Measurements from ENCODE around the gene CTDP1. TPM values are rescaled to one million over a fixed set of nuclear protein-coding genes. Genes with fewer than 3 reads are reported as not detected.
"Not testable (repeated sequence)": the region's sequence is repeated elsewhere in the genome, so short reads cannot be mapped to it uniquely, and the experiment has no call there.

CTDP1 gene
- total and polyA plus RNA-seq, 2 donors, result 10.1 to 16.0 TPM

DNA sequence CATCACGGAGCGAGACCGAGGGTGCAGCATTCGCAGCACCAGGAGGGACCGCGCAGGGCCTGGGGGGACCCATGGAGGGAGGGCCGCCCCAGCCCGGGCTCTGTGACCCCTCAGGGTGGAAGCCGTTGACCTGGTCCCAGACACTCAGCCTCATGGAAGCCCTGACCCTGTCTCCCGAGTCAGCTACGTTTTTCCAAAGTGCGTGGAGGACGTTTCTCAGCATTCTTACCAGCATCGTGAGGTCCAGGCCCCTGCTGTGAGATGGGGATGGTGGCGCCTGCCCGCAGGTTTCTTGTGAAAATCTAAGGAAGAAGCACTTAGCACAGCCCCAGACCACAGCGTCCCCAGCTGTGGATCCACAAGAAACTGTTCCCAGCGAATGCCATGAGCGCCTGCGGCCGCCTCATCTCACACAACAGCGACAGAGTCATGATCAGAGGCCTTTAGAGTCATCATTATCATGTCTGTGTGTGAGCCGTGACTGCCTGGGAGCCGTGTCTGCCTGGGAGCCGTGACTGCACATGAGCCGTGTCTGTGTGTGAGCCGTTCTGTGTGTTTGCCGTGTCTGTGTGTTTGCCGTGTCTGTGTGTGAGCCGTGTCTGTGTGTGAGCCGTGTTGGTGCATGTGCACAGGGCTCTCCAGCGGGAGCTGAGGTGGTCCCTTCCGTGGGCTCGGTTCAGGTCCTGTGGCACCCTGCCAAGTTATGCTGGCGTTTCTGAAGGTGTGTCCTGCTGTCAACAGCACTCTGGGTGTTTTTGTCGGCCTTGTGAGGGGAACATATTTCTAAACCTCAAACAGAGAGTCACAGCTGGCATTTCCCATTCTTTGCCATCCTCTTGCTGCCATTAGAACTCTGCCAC is 68.9 kb downstream of the CTDP1 start:
- H3K4me3 ChIP-seq (ENCODE audit: low read depth, low read length), result no peak overlapping the region
- no peaks in the 10 kb centered on the region for H3K4me1 ChIP-seq (ENCODE audit: insufficient read depth)
- H3K36me3 ChIP-seq (ENCODE audit: insufficient read depth), result peaks cover 2% of the 10 kb centered on the region
- no peak for DNase-seq (ENCODE audit: extremely low spot score)
- WGBS, result 90% methylated on average over 36 of the region's 36 CpGs
- H3K27ac ChIP-seq (ENCODE audit: low read depth), result no peak overlapping the region

DNA sequence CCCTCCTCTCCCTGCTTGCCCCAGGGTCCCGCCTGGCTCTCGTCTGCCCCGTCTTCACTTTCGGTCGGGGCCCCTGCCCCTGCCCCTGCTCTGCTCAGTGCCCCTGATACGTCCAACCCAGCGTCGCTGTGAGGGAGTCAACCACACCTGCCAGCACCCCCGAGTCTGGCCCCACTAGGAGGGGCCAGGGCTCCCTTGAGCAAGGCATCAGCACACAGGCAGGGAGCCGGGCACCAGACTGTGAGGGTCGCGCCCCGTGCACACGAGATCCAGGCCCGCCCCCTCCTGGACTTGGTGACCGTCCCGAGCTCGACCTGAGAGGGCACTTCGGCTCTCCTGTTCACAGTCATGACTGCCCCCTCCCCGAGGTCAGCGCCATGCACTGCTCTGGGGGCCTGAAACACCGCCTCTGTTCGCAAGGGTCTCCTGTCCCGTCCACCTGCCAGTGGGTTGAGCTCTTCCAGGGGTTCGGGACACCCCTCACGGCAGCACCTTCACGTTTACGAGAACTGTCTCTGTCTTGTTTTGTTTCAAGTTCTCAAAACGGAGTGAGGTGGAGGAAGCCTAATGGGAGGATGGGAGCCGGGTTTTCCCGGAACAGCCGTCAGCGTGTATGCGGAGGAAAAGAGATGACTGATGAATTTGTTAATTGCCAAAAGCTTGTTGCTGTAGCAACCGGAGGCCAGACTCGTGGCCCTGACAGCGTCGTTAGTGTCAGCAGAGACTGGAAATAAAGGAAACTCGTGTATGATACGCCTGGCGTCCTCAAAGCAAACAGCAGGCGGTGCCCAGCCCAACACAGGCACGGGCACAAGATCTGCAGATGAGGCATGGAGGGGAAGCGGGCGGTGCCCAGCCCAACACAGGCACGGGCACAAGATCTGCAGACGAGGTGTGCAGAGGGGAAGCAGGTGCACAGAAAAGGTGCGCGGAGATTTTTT is 69.9 kb downstream of the CTDP1 start:
- no peak overlapping the region for H3K4me3 ChIP-seq (ENCODE audit: low read depth, low read length)
- H3K4me1 ChIP-seq (ENCODE audit: insufficient read depth), result no peaks in the 10 kb centered on the region
- no peak for DNase-seq (ENCODE audit: extremely low spot score)
- WGBS, result 88% methylated on average over 49 of the region's 49 CpGs
- H3K36me3 ChIP-seq (ENCODE audit: insufficient read depth), result peaks cover 2% of the 10 kb centered on the region
- H3K27ac ChIP-seq (ENCODE audit: low read depth), result no peak overlapping the region

DNA sequence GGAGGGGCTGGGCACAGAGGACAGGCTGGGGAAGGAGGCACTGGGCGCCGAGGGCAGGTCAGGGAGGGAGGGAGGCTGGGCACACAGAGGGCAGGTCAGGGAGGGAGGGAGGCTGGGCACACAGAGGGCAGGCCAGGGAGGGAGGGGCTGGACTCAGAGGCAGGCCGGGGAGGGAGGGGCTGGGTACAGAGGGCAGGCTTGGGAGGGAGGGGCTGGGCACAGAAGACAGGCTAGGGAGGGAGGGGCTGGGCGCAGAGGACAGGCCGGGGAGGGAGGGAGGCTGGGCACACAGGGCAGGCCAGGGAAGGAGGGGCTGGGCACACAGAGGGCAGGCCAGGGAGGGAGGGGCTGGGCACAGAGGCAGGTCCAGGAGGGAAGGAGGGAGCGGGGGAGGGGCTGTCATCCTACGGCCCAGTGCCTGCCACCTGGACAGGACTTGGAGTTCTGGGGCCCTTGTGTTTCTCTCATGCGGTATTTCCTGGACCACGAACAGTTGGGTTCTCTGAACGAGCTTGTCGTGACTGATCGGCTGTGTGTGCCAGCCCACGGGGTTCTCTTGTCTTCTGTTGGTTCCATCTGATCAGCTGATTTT is 71.5 kb downstream of the CTDP1 start:
- H3K4me3 ChIP-seq (ENCODE audit: low read depth, low read length), result no peak overlapping the region
- 85% methylated on average over 13 of the region's 13 CpGs for WGBS
- H3K36me3 ChIP-seq (ENCODE audit: insufficient read depth), result peaks cover 6% of the 10 kb centered on the region
- H3K27ac ChIP-seq (ENCODE audit: low read depth), result no peak overlapping the region
- H3K4me1 ChIP-seq (ENCODE audit: insufficient read depth), result no peaks in the 10 kb centered on the region
- DNase-seq (ENCODE audit: extremely low spot score), result no peak

DNA sequence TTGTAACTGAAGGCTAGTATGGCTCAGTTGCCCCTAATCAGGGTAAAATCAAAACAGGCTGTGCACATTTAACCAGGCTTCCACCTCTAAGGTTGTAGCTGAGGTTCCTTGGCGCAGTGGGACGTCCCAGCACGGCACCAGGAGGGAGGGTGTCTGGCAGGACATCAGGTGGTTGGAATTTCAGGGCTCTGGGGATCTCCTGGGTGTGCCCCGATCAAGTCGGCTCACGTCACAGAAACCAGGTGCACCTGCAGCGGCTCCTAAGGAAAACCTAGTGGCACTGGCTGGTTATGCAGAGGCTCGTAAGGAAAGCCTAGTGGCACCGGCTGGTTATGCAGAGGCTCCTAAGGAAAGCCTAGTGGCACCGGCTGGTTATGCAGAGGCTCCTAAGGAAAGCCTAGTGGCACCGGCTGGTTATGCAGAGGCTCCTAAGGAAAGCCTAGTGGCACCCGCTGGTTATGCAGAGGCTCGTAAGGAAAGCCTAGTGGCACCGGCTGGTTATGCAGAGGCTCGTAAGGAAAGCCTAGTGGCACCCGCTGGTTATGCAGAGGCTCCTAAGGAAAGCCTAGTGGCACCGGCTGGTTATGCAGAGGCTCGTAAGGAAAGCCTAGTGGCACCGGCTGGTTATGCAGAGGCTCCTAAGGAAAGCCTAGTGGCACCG is 72.4 kb downstream of the CTDP1 start:
- 94% methylated on average over 17 of the region's 20 CpGs for WGBS
- H3K4me1 ChIP-seq (ENCODE audit: insufficient read depth); H3K27ac ChIP-seq (ENCODE audit: low read depth); DNase-seq (ENCODE audit: extremely low spot score); H3K4me3 ChIP-seq (ENCODE audit: low read depth, low read length); H3K36me3 ChIP-seq (ENCODE audit: insufficient read depth): not testable (repeated sequence)

DNA sequence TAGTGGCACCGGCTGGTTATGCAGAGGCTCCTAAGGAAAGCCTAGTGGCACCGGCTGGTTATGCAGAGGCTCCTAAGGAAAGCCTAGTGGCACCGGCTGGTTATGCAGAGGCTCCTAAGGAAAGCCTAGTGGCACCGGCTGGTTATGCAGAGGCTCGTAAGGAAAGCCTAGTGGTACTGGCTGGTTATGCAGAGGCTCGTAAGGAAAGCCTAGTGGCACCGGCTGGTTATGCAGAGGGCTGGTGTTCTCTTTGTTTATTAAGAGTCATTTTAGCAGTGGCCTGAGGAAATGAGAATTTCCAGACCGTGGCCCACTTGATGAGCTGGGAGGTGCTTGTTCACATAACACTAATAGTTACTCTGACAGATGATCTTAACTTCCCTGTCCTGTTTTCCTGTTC is 73.3 kb downstream of the CTDP1 start:
- H3K27ac ChIP-seq (ENCODE audit: low read depth); H3K4me3 ChIP-seq (ENCODE audit: low read depth, low read length); H3K36me3 ChIP-seq (ENCODE audit: insufficient read depth); DNase-seq (ENCODE audit: extremely low spot score); H3K4me1 ChIP-seq (ENCODE audit: insufficient read depth): not testable (repeated sequence)
- 87% methylated on average over 6 of the region's 8 CpGs for WGBS

DNA sequence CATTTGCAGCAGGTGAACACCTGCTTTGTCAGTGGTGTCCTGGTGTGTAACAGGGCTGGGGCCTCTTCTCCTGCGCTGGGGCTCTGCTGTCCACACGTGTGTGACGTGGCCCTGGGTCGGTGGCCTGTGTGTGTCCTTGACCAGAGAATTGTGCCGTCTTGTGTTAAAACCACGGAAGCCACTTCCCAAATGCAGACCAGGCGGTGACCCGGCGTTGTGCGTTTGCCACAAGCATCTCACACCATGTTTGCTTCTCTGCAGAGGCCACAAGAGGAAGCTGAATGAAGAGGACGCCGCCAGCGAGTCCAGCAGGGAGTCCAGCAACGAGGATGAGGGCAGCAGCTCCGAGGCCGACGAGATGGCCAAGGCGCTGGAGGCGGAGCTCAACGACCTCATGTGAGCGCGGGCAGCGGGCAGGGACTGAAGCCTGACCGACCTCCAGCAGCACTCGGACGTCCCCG is 73.8 kb downstream of the CTDP1 start:
- H3K4me3 ChIP-seq (ENCODE audit: low read depth, low read length), result no peak overlapping the region
- H3K27ac ChIP-seq (ENCODE audit: low read depth), result no peak overlapping the region
- H3K36me3 ChIP-seq (ENCODE audit: insufficient read depth), result peaks cover 7% of the 10 kb centered on the region
- WGBS, result 92% methylated on average over 27 of the region's 27 CpGs
- H3K4me1 ChIP-seq (ENCODE audit: insufficient read depth), result no peaks in the 10 kb centered on the region
- DNase-seq (ENCODE audit: extremely low spot score), result no peak

DNA sequence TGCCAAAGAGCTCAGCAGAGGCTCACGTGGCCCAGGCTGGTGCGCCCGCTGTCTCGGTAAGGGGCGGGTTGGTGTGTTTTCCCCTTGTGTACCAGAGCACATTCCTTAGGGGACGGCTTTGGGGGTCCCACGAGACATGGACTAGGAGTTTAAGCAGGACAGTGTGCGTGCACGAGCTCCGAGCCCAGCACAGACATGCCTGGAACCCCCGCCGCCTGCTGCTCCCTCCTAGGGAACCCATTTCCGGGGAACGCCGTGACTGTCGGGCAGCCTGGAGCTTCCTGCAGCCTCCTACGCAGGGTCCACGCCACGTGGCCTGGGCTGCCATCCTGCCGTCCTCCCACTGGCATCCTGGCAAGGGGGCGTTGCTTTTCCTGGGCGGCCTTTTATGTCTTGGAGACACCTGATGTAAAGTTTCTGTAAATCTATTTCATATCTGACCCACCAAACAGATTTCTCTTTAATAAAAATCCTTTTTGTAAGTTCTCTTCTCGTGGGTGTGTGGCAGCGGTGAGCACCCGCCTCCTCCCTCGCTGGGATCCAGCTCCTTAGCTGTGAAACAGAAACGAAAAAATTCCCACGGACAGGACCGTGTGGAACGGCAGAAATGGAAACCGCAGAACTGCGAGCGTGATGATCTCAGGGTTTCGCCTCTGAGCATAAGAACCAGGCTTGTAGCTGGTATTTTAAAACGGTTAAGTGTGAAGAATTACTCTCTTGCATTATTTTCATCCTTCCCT is 74.6 kb downstream of the CTDP1 start:
- H3K4me3 ChIP-seq (ENCODE audit: low read depth, low read length), result no peak overlapping the region
- no peak for DNase-seq (ENCODE audit: extremely low spot score)
- no peaks in the 10 kb centered on the region for H3K4me1 ChIP-seq (ENCODE audit: insufficient read depth)
- 93% methylated on average over 35 of the region's 35 CpGs for WGBS
- H3K36me3 ChIP-seq (ENCODE audit: insufficient read depth), result peaks cover 7% of the 10 kb centered on the region
- no peak overlapping the region for H3K27ac ChIP-seq (ENCODE audit: low read depth)

DNA sequence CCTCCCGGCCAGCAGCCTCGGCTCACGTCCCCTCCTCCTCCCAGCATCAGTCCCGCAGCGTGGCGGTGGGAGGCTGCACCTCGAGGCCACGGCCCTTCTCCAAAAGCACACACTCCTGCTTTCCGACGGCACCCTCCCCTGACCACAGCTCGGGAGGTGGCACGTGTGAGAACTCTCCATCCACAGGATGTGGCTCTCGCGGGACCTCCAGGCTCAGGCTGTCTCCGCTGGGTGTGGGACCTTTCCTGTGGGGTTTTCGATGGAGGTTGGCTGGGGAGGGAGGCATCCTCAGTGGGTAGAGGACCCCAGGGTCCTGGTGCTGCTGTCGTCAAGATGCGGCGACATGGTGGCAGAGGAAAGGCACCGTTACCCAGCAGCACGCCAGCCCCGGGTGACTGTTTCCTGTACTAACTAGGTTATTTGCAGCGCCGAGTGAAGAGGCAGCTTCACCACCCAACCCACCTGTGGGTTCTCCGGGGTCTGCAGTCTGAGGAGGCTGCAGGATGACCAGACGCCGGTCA is 75.3 kb downstream of the CTDP1 start:
- Histone ChIP-seq H3K36me3 (ENCODE audit: insufficient read depth) (peaks cover 6% of the 10 kb centered on the region), H3K4me3 (ENCODE audit: low read depth, low read length) (no peak overlapping the region), H3K27ac (ENCODE audit: low read depth) (no peak overlapping the region), H3K4me1 (ENCODE audit: insufficient read depth) (no peaks in the 10 kb centered on the region)
- DNase-seq (ENCODE audit: extremely low spot score), result no peak
- 98% methylated on average over 27 of the region's 27 CpGs for WGBS

DNA sequence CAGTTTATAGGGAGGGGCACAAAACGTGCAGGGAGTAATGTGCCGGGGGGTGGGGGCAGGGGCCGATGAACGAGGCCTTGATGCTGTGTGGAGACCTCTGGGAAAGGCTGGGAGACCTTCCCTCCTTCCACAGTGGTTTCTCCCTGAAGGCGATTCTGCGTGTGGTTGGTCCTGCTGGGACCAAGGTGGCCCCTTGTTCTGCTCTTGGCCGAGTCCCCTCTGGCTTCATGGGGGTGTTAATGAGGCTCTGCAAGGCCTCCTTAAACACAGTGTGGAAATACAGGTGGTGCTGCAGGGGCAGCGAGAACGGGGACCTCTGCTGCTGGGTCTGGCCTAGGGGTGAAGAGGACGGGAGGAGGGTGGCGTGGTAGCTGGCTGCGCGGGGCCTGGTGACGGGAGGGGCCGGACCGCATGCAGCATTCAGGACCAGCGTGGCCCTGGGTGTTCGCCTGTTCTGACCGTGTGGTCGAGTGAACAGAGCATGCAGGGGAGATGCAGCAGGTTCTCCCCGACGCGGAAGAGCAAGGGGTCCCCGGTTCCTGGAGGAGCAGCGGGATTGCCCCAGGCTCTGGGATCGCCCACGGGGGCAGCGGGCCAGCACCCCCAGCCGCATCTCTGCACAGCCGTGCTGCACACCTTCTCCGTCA is 76.0 kb downstream of the CTDP1 start:
- WGBS, result 94% methylated on average over 31 of the region's 31 CpGs
- H3K36me3 ChIP-seq (ENCODE audit: insufficient read depth), result peaks cover 5% of the 10 kb centered on the region
- no peak overlapping the region for H3K4me3 ChIP-seq (ENCODE audit: low read depth, low read length)
- no peak for DNase-seq (ENCODE audit: extremely low spot score)
- H3K4me1 ChIP-seq (ENCODE audit: insufficient read depth), result no peaks in the 10 kb centered on the region
- no peak overlapping the region for H3K27ac ChIP-seq (ENCODE audit: low read depth)

DNA sequence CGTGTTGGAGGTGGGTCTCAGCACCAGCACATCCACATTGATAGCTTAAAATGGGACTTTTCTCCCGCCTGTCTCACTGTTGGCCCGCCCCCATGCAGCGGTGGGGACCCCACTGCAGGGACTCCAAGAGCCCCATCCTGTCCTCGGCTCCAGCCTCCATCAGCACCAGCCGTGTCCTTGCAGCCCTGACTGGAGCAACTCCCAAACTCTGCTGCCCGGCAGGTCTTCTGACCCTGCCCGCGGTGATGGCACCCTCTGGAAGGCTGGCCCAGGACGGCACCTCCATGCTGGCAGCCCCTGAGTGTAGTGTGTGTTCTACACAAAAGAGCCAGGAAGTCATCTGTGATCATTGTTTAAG is 76.5 kb downstream of the CTDP1 start:
- Histone ChIP-seq H3K27ac (ENCODE audit: low read depth) (no peak overlapping the region), H3K4me1 (ENCODE audit: insufficient read depth) (no peaks in the 10 kb centered on the region), H3K36me3 (ENCODE audit: insufficient read depth) (peaks cover 5% of the 10 kb centered on the region), H3K4me3 (ENCODE audit: low read depth, low read length) (no peak overlapping the region)
- no peak for DNase-seq (ENCODE audit: extremely low spot score)
- WGBS, result 88% methylated on average over 10 of the region's 10 CpGs

DNA sequence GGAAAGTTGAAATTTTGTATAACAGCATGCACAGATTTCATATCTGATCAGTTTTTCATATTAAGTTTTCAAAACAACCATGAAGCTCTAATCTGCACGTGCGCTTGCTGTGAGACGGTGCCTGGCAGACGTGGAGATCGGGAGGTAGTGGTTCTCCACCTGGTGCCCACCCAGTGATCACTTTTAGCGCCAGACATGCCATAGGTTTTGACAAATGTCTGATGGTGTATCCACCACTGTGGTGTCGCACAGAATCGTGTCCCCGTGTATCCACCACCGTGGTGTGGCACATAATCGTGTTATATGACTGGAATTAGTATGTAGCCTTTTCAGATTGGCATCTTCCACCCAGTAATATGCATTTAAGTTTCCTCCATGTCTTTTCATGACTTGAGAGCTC is 77.2 kb downstream of the CTDP1 start:
- H3K4me1 ChIP-seq (ENCODE audit: insufficient read depth), result no peaks in the 10 kb centered on the region
- no peak overlapping the region for H3K4me3 ChIP-seq (ENCODE audit: low read depth, low read length)
- WGBS, result 97% methylated on average over 11 of the region's 11 CpGs
- peaks cover 5% of the 10 kb centered on the region for H3K36me3 ChIP-seq (ENCODE audit: insufficient read depth)
- DNase-seq (ENCODE audit: extremely low spot score), result no peak
- no peak overlapping the region for H3K27ac ChIP-seq (ENCODE audit: low read depth)

DNA sequence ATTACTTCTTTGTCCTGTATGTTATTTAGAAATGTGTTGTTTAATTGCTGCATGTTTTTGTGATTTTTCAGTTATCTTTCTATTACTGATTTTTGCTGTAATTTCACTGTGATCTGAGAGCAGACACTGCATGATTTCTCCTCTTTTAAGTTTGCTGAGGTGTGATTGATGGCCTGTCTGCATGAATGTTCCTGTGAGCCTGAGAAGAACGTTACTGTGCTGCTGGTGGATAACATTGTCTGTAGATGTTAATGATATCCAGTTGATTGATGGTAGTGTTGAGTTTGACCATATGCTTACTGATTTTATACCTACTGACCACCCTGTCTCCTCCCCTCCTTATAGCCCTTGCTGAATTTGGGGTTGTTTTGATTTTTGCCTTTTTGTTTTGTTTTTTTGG is 80.7 kb downstream of the CTDP1 start:
- DNase-seq (ENCODE audit: extremely low spot score), result no peak
- H3K4me3 ChIP-seq (ENCODE audit: low read depth, low read length), result no peak overlapping the region
- WGBS, result 25% methylated on average over 1 of the region's 1 CpG

More for the DNA sequence above, 80.7 kb downstream of the CTDP1 start:
- Histone ChIP-seq H3K36me3 (ENCODE audit: insufficient read depth) (peaks cover 1% of the 10 kb centered on the region), H3K27ac (ENCODE audit: low read depth) (no peak overlapping the region), H3K4me1 (ENCODE audit: insufficient read depth) (no peaks in the 10 kb centered on the region)
